Left ventricle myocardium inferior (tissue), 1 donor: Measurements from ENCODE around the gene PRSS22. TPM values are rescaled to one million over a fixed set of nuclear protein-coding genes. Genes with fewer than 3 reads are reported as not detected.

Experiments used
- DNase-seq: peaks from one replicate; pipeline ENCODE4 v3.0.0-alpha.2; 2020
- H3K27ac ChIP-seq: fragments of 200-600 bp; replicated peaks from 2 replicates; pipeline ENCODE4 v1.8.0; 2021
- H3K27me3 ChIP-seq: fragments of 200-600 bp; 2 replicates; pipeline ENCODE4 v1.8.0; 2021; ENCODE audit warnings: low read depth
- H3K36me3 ChIP-seq: fragments of 200-600 bp; 2 replicates; pipeline ENCODE4 v1.8.0; 2021
- H3K4me1 ChIP-seq: fragments of 200-600 bp; 2 replicates; pipeline ENCODE4 v1.8.0; 2021
- H3K4me3 ChIP-seq: fragments of 200-600 bp; 2 replicates; pipeline ENCODE4 v1.8.0; 2021; ENCODE audit warnings: mild to moderate bottlenecking, moderate library complexity
- H3K9me3 ChIP-seq: fragments of 200-600 bp; replicated peaks from 2 replicates; pipeline ENCODE4 v1.8.0; 2021
- intact Hi-C: fragments of 100-400 bp; cut with micrococcal nuclease; formaldehyde crosslinking; loops from one replicate; pipeline ENCODE4 v1.11.0; 2022
- total RNA-seq: library from RNA; stranded (reverse); fragmentation: NEBNext Ultra II Directional; extraction: Animal tissue kit (Norgen Biotek cat#: 25700); gene quantifications from one replicate; pipeline ENCODE4 v1.2.1, GENCODE V29; 2021
- TF ChIP-seq, protein P1 (sequence below): fragments of 200-600 bp; IDR thresholded peaks from 2 replicates; pipeline ENCODE4 v1.8.0; 2021; ENCODE audit warnings: antibody characterized with exemption, mild to moderate bottlenecking, borderline replicate concordance
- donor health status: DM: no; HTN: yes; CAD: no; lungs with severe emphysema.

The PRSS22 gene
- total RNA-seq, 1 donor from 2014 or later, result not detected

- intact Hi-C loops, result no loop called here
- TF ChIP-seq, protein P1, sequence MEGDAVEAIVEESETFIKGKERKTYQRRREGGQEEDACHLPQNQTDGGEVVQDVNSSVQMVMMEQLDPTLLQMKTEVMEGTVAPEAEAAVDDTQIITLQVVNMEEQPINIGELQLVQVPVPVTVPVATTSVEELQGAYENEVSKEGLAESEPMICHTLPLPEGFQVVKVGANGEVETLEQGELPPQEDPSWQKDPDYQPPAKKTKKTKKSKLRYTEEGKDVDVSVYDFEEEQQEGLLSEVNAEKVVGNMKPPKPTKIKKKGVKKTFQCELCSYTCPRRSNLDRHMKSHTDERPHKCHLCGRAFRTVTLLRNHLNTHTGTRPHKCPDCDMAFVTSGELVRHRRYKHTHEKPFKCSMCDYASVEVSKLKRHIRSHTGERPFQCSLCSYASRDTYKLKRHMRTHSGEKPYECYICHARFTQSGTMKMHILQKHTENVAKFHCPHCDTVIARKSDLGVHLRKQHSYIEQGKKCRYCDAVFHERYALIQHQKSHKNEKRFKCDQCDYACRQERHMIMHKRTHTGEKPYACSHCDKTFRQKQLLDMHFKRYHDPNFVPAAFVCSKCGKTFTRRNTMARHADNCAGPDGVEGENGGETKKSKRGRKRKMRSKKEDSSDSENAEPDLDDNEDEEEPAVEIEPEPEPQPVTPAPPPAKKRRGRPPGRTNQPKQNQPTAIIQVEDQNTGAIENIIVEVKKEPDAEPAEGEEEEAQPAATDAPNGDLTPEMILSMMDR, result no peak
- DNase-seq, result no peak
- H3K4me3 ChIP-seq, result no peak overlapping the region
- H3K27ac ChIP-seq, result no peak overlapping the region
- H3K4me1 ChIP-seq, result no peaks in the 10 kb centered on the region
- H3K27me3 ChIP-seq, result peaks cover 72% of the 10 kb centered on the region
- H3K36me3 ChIP-seq, result no peaks in the 10 kb centered on the region
- H3K9me3 ChIP-seq, result no peaks in the 10 kb centered on the region
Observed at GRCh38 chr16:2822496-2822895, 35.5 kb downstream of the PRSS22 start.

GRCh38 chr16:2822158-2822495, 35.8 kb downstream of the PRSS22 start:
- no peaks in the 10 kb centered on the region for H3K9me3 ChIP-seq
- H3K36me3 ChIP-seq, result no peaks in the 10 kb centered on the region
- TF ChIP-seq, protein P1, result no peak
- H3K4me1 ChIP-seq, result no peaks in the 10 kb centered on the region
- H3K27ac ChIP-seq, result no peak overlapping the region
- DNase-seq, result no peak
- no peak overlapping the region for H3K4me3 ChIP-seq
- intact Hi-C loops, result no loop called here
- peaks cover 72% of the 10 kb centered on the region for H3K27me3 ChIP-seq

DNA sequence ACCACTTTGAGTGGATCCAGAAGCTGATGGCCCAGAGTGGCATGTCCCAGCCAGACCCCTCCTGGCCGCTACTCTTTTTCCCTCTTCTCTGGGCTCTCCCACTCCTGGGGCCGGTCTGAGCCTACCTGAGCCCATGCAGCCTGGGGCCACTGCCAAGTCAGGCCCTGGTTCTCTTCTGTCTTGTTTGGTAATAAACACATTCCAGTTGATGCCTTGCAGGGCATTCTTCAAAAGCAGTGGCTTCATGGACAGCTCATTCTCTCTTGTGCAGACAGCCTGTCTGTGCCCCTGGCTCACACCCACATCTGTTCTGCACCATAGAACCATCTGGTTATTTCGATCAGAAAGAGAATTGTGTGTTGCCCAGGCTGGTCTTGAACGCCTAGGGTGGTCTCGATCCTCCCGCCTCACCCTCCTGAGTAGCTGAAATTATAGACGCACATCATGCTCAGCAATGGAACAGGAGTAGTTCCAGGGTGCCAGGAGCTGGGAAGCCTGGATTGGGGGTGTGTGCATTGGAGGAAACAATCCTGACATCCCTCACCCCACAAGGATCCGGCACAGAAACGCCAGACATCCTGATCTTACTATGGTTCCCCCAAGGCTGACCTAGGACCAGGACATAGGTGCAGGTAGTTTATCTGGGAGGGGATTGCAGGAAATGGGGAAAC, 36.3 kb downstream of the PRSS22 start:
- H3K4me1 ChIP-seq, result no peaks in the 10 kb centered on the region
- H3K27me3 ChIP-seq, result peaks cover 72% of the 10 kb centered on the region
- no peak overlapping the region for H3K27ac ChIP-seq
- no peaks in the 10 kb centered on the region for H3K9me3 ChIP-seq
- DNase-seq, result no peak
- intact Hi-C loops, result no loop called here
- no peaks in the 10 kb centered on the region for H3K36me3 ChIP-seq
- H3K4me3 ChIP-seq, result no peak overlapping the region
- TF ChIP-seq, protein P1, result no peak

DNA sequence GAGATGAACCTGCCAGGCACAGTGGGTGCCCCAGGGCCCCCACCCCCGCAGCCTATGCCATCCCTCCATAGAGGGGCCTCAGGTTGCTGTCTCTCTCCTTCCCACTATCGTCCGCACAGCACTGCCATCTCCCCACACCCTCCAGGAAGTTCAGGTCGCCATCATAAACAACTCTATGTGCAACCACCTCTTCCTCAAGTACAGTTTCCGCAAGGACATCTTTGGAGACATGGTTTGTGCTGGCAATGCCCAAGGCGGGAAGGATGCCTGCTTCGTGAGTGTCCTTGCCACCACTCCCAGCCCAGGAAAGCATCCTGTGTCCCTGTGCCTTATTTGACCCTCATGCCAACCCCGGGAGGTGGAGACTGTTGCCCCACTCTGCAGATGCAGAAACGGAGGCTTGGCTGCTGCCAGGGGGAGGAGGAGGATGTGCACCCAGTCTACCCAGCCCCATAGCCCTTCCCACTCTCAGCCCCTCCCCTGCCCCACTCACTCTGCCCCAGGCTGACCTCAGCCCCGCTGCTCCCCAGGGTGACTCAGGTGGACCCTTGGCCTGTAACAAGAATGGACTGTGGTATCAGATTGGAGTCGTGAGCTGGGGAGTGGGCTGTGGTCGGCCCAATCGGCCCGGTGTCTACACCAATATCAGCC, 37.0 kb downstream of the PRSS22 start:
- DNase-seq, result no peak

GRCh38 chr16:2819939-2820835, 37.8 kb downstream of the PRSS22 start:
- H3K4me3 ChIP-seq, result no peak overlapping the region
- H3K27ac ChIP-seq, result no peak overlapping the region
- H3K4me1 ChIP-seq, result no peaks in the 10 kb centered on the region
- H3K27me3 ChIP-seq, result peaks cover 75% of the 10 kb centered on the region
- no peaks in the 10 kb centered on the region for H3K9me3 ChIP-seq
- TF ChIP-seq, protein P1, result no peak
- intact Hi-C loops, result no loop called here
- DNase-seq, result no peak
- no peaks in the 10 kb centered on the region for H3K36me3 ChIP-seq

More for the DNA sequence above, 37.0 kb downstream of the PRSS22 start:
- TF ChIP-seq, protein P1, result no peak
- no peak overlapping the region for H3K27ac ChIP-seq
- intact Hi-C loops, result no loop called here
- H3K27me3 ChIP-seq, result peaks cover 73% of the 10 kb centered on the region
- H3K4me3 ChIP-seq, result no peak overlapping the region
- no peaks in the 10 kb centered on the region for H3K4me1 ChIP-seq
- H3K9me3 ChIP-seq, result no peaks in the 10 kb centered on the region
- no peaks in the 10 kb centered on the region for H3K36me3 ChIP-seq
